Vagina (tissue), 2 donors: ENCODE measurements around the gene PLK2. TPM values are rescaled to one million over a fixed set of nuclear protein-coding genes. Genes with fewer than 3 reads are reported as not detected.

Experiments
- DNase-seq, 2 donors: peaks; one replicate each; pipeline ENCODE4 v3.0.0-alpha.2; 2017; ENCODE audit errors: extremely low spot score in 2 of 2
- H3K27ac ChIP-seq: fragments of 200-600 bp; sonication (generic); one replicate; pipeline ENCODE4 v1.5.1; 2019
- H3K27me3 ChIP-seq: fragments of 200-600 bp; sonication (generic); one replicate; pipeline ENCODE4 v1.5.1; 2019
- H3K36me3 ChIP-seq, 2 donors: fragments of 200-600 bp; sonication (generic); one replicate each; pipeline ENCODE4 v1.5.1; 2017 to 2019
- H3K4me1 ChIP-seq: fragments of 200-600 bp; sonication (generic); one replicate; pipeline ENCODE4 v1.5.1; 2019
- H3K4me3 ChIP-seq, 2 donors: fragments of 200-600 bp; sonication (generic); 1 replicate in 1 of 2; 2 replicates in 1 of 2; pipeline ENCODE4 v1.5.1; 2016 to 2019
- H3K9me3 ChIP-seq: fragments of 200-600 bp; sonication (generic); one replicate; pipeline ENCODE4 v1.5.1; 2019
- POLR2A ChIP-seq, 2 donors: fragments of 450-650 bp; IDR thresholded peaks; one replicate each; pipeline ENCODE4 v1.6.1; 2017; ENCODE audit warnings: antibody characterized with exemption in 2 of 2, mild to moderate bottlenecking in 2 of 2, moderate library complexity in 2 of 2
- POLR2AphosphoS5 ChIP-seq, 2 donors: sonication (generic); formaldehyde crosslinking; IDR thresholded peaks; one replicate each; pipeline ENCODE4 v1.9.0; 2017; ENCODE audit warnings: antibody characterized with exemption in 2 of 2, mild to moderate bottlenecking in 2 of 2, low read depth in 1 of 2; ENCODE audit not compliant: insufficient read depth in 1 of 2
- intact Hi-C: fragments of 100-400 bp; cut with DNase I; formaldehyde crosslinking; loops from one replicate; pipeline ENCODE4 v1.15.1; 2023
- total RNA-seq: library from RNA; depleted of rRNA; stranded (reverse); fragments of >200 nt; gene quantifications from one replicate; pipeline ENCODE4 v1.2.3, GENCODE V29; 2016
- TF ChIP-seq, protein P1 (sequence below), 3 experiments: fragments of 450-650 bp in 2 of 3; fragments of 200-600 bp in 1 of 3; sonication (generic) in 1 of 3; IDR thresholded peaks; one replicate each; pipeline ENCODE4 v1.5.1; 2017 to 2019; ENCODE audit warnings: antibody characterized with exemption in 3 of 3, mild to moderate bottlenecking in 2 of 3, moderate library complexity in 2 of 3

The PLK2 gene
- total RNA-seq, 1 donor from 2014 or later: 169 TPM

- Histone ChIP-seq H3K4me1 (no peaks in the 10 kb centered on the region), H3K9me3 (no peaks in the 10 kb centered on the region), H3K27ac (no peak overlapping the region), H3K27me3 (no peaks in the 10 kb centered on the region), H3K36me3 (no peaks in the 10 kb centered on the region), H3K4me3 (no peak overlapping the region)
- intact Hi-C loops: loop anchor here (10.0 kb wide), 1 partner anchor 357 kb away; no protein-coding TSS in a partner anchor
- no peak for TF ChIP-seq POLR2AphosphoS5 (IDR thresholded peaks at IDR 0.05; ENCODE audit: insufficient read depth in 1 of 2, low read depth in 1 of 2)
- no peak for TF ChIP-seq POLR2A (IDR thresholded peaks at IDR 0.05)
- TF ChIP-seq, protein P1, sequence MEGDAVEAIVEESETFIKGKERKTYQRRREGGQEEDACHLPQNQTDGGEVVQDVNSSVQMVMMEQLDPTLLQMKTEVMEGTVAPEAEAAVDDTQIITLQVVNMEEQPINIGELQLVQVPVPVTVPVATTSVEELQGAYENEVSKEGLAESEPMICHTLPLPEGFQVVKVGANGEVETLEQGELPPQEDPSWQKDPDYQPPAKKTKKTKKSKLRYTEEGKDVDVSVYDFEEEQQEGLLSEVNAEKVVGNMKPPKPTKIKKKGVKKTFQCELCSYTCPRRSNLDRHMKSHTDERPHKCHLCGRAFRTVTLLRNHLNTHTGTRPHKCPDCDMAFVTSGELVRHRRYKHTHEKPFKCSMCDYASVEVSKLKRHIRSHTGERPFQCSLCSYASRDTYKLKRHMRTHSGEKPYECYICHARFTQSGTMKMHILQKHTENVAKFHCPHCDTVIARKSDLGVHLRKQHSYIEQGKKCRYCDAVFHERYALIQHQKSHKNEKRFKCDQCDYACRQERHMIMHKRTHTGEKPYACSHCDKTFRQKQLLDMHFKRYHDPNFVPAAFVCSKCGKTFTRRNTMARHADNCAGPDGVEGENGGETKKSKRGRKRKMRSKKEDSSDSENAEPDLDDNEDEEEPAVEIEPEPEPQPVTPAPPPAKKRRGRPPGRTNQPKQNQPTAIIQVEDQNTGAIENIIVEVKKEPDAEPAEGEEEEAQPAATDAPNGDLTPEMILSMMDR (IDR thresholded peaks at IDR 0.05): no peak
- no peak for DNase-seq
Measured at GRCh38 chr5:58497921-58498320, 38.0 kb upstream of the PLK2 start.

GRCh38 chr5:58497386-58497785, 37.5 kb upstream of the PLK2 start:
- intact Hi-C loops: loop anchor here (10.0 kb wide), 1 partner anchor 357 kb away; no protein-coding TSS in a partner anchor
- no peak overlapping the region for H3K4me3 ChIP-seq
- TF ChIP-seq, protein P1 (IDR thresholded peaks at IDR 0.05): no peak
- TF ChIP-seq POLR2A (IDR thresholded peaks at IDR 0.05) (no peak), POLR2AphosphoS5 (IDR thresholded peaks at IDR 0.05; ENCODE audit: insufficient read depth in 1 of 2, low read depth in 1 of 2) (no peak)

GRCh38 chr5:58496488-58496887, 36.6 kb upstream of the PLK2 start:
- Histone ChIP-seq H3K9me3 (no peaks in the 10 kb centered on the region), H3K4me3 (no peak overlapping the region), H3K4me1 (no peaks in the 10 kb centered on the region), H3K27ac (no peak overlapping the region), H3K36me3 (no peaks in the 10 kb centered on the region), H3K27me3 (no peaks in the 10 kb centered on the region)
- intact Hi-C loops: loop anchor here (10.0 kb wide), 1 partner anchor 358 kb away; no protein-coding TSS in a partner anchor
- no peak for TF ChIP-seq POLR2A (IDR thresholded peaks at IDR 0.05)
- TF ChIP-seq, protein P1 (IDR thresholded peaks at IDR 0.05): no peak
- no peak for TF ChIP-seq POLR2AphosphoS5 (IDR thresholded peaks at IDR 0.05; ENCODE audit: insufficient read depth in 1 of 2, low read depth in 1 of 2)
- no peak for DNase-seq

More at GRCh38 chr5:58497386-58497785, 37.5 kb upstream of the PLK2 start:
- Histone ChIP-seq H3K4me1 (no peaks in the 10 kb centered on the region), H3K36me3 (no peaks in the 10 kb centered on the region), H3K27me3 (no peaks in the 10 kb centered on the region), H3K9me3 (no peaks in the 10 kb centered on the region), H3K27ac (no peak overlapping the region)
- DNase-seq: no peak

DNA sequence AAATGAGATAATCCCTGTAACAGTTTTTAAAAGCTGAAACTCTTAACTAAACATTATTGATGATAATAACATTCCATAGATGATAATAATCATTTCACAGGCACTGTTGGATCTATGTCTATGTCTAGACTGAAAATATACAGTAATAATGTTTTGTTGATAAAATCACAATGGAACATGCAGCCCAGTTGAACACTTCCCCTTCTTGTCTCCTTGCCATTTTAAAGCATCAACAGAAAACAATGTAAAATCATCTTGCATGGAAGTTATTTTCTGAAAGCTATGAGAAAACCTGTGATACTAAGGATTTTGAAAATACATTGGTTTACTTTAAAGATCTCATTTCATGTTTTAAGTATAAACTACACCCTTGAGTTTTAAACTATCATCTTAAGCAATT, 33.3 kb upstream of the PLK2 start:
- H3K4me1 ChIP-seq: no peaks in the 10 kb centered on the region

More for the DNA sequence above, 33.3 kb upstream of the PLK2 start:
- no peak overlapping the region for H3K27ac ChIP-seq
- H3K4me3 ChIP-seq: no peak overlapping the region
- DNase-seq: no peak
- no peaks in the 10 kb centered on the region for H3K36me3 ChIP-seq
- no peak for TF ChIP-seq POLR2A (IDR thresholded peaks at IDR 0.05)
- TF ChIP-seq POLR2AphosphoS5 (IDR thresholded peaks at IDR 0.05; ENCODE audit: insufficient read depth in 1 of 2, low read depth in 1 of 2): no peak
- TF ChIP-seq, protein P1 (IDR thresholded peaks at IDR 0.05): no peak
- intact Hi-C loops: loop anchor here (10.0 kb wide), 1 partner anchor 362 kb away; no protein-coding TSS in a partner anchor
- H3K27me3 ChIP-seq: no peaks in the 10 kb centered on the region
- H3K9me3 ChIP-seq: no peaks in the 10 kb centered on the region
